OCI-LY7 (cell line): ENCODE results near the gene SRCIN1. TPM values are rescaled to one million over a fixed set of nuclear protein-coding genes. Genes with fewer than 3 reads are reported as not detected.
"Not testable (repeated sequence)": the region's sequence is repeated elsewhere in the genome, so short reads cannot be mapped to it uniquely, and the experiment has no call there.

Source experiments
- BruUV-seq: library from RNA; stranded (reverse); fragments of 400-500 nt; replicated peaks from 2 replicates; lab custom pipeline; 2021; lab: Mats Ljungman, UMichigan
- CTCF ChIA-PET: fragments of 300-600 bp; sonication (Branson Sonifier 250); formaldehyde crosslinking; loops from one replicate; lab custom pipeline; 2022; ENCODE audit warnings: antibody characterized with exemption; ENCODE audit not compliant: unreplicated experiment; lab: Charles Lee
- POLR2A ChIA-PET: fragments of 300-600 bp; sonication (Branson Sonifier 250); formaldehyde crosslinking; loops from one replicate; lab custom pipeline; 2022; ENCODE audit warnings: antibody characterized with exemption; lab: Charles Lee
- DNase-seq: peaks from one replicate; pipeline ENCODE4 v3.0.0-alpha.2; 2015; ENCODE audit warnings: low spot score
- H2AFZ ChIP-seq: fragments of 200-600 bp; sonication (generic), shearing (Covaris generic); 2 replicates; pipeline ENCODE4 v1.6.1; 2014; ENCODE audit warnings: mild to moderate bottlenecking, antibody characterized with exemption, low read length, moderate library complexity
- H3K27ac ChIP-seq: fragments of 200-600 bp; sonication (generic); 2 replicates; pipeline ENCODE4 v1.5.1; 2014; ENCODE audit warnings: mixed run types, low read depth, mild to moderate bottlenecking, moderate library complexity, low read length, inconsistent platforms; ENCODE audit not compliant: poor library complexity, severe bottlenecking
- H3K36me3 ChIP-seq: fragments of 200-600 bp; sonication (generic); 2 replicates; pipeline ENCODE4 v1.6.1; 2014; ENCODE audit warnings: mild to moderate bottlenecking, antibody characterized with exemption, low read length, moderate library complexity, mixed read lengths; ENCODE audit not compliant: insufficient read depth
- H3K4me1 ChIP-seq: fragments of 200-600 bp; sonication (generic); 2 replicates; pipeline ENCODE4 v1.5.1; 2014; ENCODE audit warnings: mild to moderate bottlenecking, low read length; ENCODE audit not compliant: insufficient read depth, poor library complexity, severe bottlenecking
- H3K4me2 ChIP-seq: fragments of 200-600 bp; sonication (generic); 2 replicates; pipeline ENCODE4 v1.6.1; 2014; ENCODE audit warnings: mild to moderate bottlenecking, low read length
- H3K4me3 ChIP-seq: fragments of 200-600 bp; sonication (generic); 2 replicates; pipeline ENCODE4 v1.5.1; 2014; ENCODE audit warnings: mild to moderate bottlenecking, low read depth, low read length; ENCODE audit not compliant: poor library complexity, severe bottlenecking
- H3K79me2 ChIP-seq: fragments of 200-600 bp; sonication (generic); 2 replicates; pipeline ENCODE4 v1.6.1; 2016; ENCODE audit warnings: low read depth, mild to moderate bottlenecking, low read length, moderate library complexity, mixed read lengths; ENCODE audit not compliant: insufficient read depth
- H3K9me2 ChIP-seq: fragments of 200-600 bp; sonication (generic); 2 replicates; pipeline ENCODE4 v1.6.1; 2016; ENCODE audit warnings: mild to moderate bottlenecking, low read length, mixed read lengths; ENCODE audit not compliant: insufficient read depth
- H3K9me3 ChIP-seq: fragments of 200-600 bp; sonication (generic); 2 replicates; pipeline ENCODE4 v1.6.1; 2014; ENCODE audit warnings: mild to moderate bottlenecking, mixed run types, low read length, mixed read lengths
- H4K20me1 ChIP-seq: fragments of 200-600 bp; sonication (generic); 2 replicates; pipeline ENCODE4 v1.6.1; 2014; ENCODE audit warnings: mild to moderate bottlenecking, antibody characterized with exemption, low read length, moderate library complexity, mixed read lengths; ENCODE audit not compliant: insufficient read depth
- CTCF ChIP-seq: fragments of 200-600 bp; sonication (generic); conservative IDR thresholded peaks from 2 replicates; pipeline ENCODE4 v1.5.1; 2014; ENCODE audit warnings: mild to moderate bottlenecking, antibody characterized with exemption, low read length, moderate library complexity, mixed read lengths
- EZH2phosphoT487 ChIP-seq: fragments of 200-600 bp; sonication (generic); IDR thresholded peaks from 2 replicates; pipeline ENCODE4 v1.6.1; 2018; ENCODE audit warnings: low read depth, borderline replicate concordance, mild to moderate bottlenecking, mixed run types, antibody characterized with exemption, low read length, moderate library complexity, mixed read lengths
- intact Hi-C: fragments of 100-400 bp; cut with micrococcal nuclease; formaldehyde crosslinking; loops from one replicate; pipeline ENCODE4 v1.10.0; 2022; ENCODE audit not compliant: unreplicated experiment
- total RNA-seq, 2 experiments: library from RNA; depleted of rRNA in 1 of 2; stranded (reverse); fragments of >200 nt in 1 of 2; shearing (Covaris generic) in 1 of 2; gene quantifications; 2 replicates each; pipeline ENCODE4 v1.2.3, GENCODE V29; 2014 to 2022

The SRCIN1 gene
- total RNA-seq, 2 experiments from 2014 or later = 1.5 to 4.6 TPM

GRCh38 chr17:38628441-38628840 lies 22.7 kb upstream of the SRCIN1 start:
- Histone ChIP-seq H3K4me3 (no peak overlapping the region), H4K20me1 (no peaks in the 10 kb centered on the region), H3K36me3 (no peaks in the 10 kb centered on the region), H2AFZ (no peak overlapping the region), H3K9me2 (no peaks in the 10 kb centered on the region), H3K9me3 (peaks cover 4% of the 10 kb centered on the region; the same call in 1 of the 2 replicates), H3K4me1 (peaks cover 12% of the 10 kb centered on the region), H3K79me2 (no peaks in the 10 kb centered on the region), H3K4me2 (no peak overlapping the region), H3K27ac (no peak overlapping the region)
- DNase-seq = peak; percentile 22
- ChIA-PET CTCF (no interaction called here), POLR2A (no interaction called here)
- BruUV-seq = no TSS peak
- intact Hi-C loops = no loop called here
- TF ChIP-seq EZH2phosphoT487 (no peak), CTCF (no peak)

GRCh38 chr17:38627957-38628356 lies 22.2 kb upstream of the SRCIN1 start:
- H2AFZ ChIP-seq = no peak overlapping the region
- no peak for TF ChIP-seq CTCF
- TF ChIP-seq EZH2phosphoT487 = no peak
- no peaks in the 10 kb centered on the region for H3K36me3 ChIP-seq
- ChIA-PET CTCF (interaction anchor here (0.6 kb wide), 1 partner anchor 70 kb away, joined by 3 read pairs; no protein-coding TSS in a partner anchor), POLR2A (no interaction called here)
- intact Hi-C loops = no loop called here
- peaks cover 12% of the 10 kb centered on the region for H3K4me1 ChIP-seq
- H3K4me3 ChIP-seq = no peak overlapping the region
- peaks cover 4% of the 10 kb centered on the region; the same call in 1 of the 2 replicates for H3K9me3 ChIP-seq
- no peak overlapping the region for H3K4me2 ChIP-seq
- no peaks in the 10 kb centered on the region for H3K9me2 ChIP-seq
- BruUV-seq = no TSS peak
- no peaks in the 10 kb centered on the region for H3K79me2 ChIP-seq
- H3K27ac ChIP-seq = no peak overlapping the region
- DNase-seq = no peak
- H4K20me1 ChIP-seq = no peaks in the 10 kb centered on the region

DNA sequence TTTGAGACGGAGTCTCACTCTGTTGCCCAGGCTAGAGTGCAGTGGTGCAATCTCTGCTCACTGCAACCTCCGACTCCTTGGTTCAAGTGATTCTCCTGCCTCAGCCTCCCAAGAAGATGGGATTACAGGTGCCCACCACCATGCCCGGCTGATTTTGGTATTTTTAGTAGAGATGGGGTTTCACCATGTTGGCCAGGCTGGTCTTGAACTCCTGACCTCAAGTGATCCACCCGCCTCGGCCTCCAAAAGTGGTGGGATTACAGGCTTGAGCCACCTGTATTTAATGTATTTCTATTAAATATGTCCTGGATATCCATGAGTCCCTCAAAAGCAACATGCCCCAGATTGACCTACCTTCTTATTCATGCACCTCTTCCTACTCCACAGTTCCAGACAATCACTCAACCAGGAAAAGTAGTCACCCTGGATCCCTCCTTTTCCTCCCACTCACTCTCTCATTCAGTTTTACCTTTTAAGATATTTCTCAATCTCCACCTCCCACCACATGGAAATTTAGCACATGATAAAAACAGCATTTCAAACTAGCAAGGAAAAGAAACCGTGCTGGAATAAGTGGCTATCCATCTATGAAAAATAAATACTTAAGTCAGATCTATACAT lies 21.0 kb upstream of the SRCIN1 start:
- H3K4me3 ChIP-seq, H3K4me2 ChIP-seq, H3K36me3 ChIP-seq, H3K9me2 ChIP-seq, H2AFZ ChIP-seq, H3K79me2 ChIP-seq, intact Hi-C loops, BruUV-seq, DNase-seq, POLR2A ChIA-PET, H4K20me1 ChIP-seq, H3K9me3 ChIP-seq, H3K27ac ChIP-seq: not testable (repeated sequence)
- H3K4me1 ChIP-seq = peaks cover 12% of the 10 kb centered on the region
- CTCF ChIA-PET = interaction anchor here (0.6 kb wide), 1 partner anchor 7 kb away, joined by 3 read pairs; no protein-coding TSS in a partner anchor
